Measurements from ENCODE around the gene LRP1B.

GRCh38 chr2:141490886-141491285 lies 639.9 kb downstream of the LRP1B start:
- TF ChIP-seq CTCF (IDR thresholded peaks at IDR 0.05) (no peak), HDAC2 (IDR thresholded peaks at IDR 0.05) (no peak), MAX (IDR thresholded peaks at IDR 0.05) (no peak), POLR2A (IDR thresholded peaks at IDR 0.05; ENCODE audit: low read length) (no peak), CEBPB (IDR thresholded peaks at IDR 0.05) (no peak), MAFK (IDR thresholded peaks at IDR 0.05; ENCODE audit: partially characterized antibody) (no peak), MYC (IDR thresholded peaks at IDR 0.05; ENCODE audit: borderline replicate concordance, low read length) (no peak), FOSL2 (IDR thresholded peaks at IDR 0.05) (no peak), FOSL2 (CRISPR knock-in tag; IDR thresholded peaks at IDR 0.05) (no peak), CBX2 (IDR thresholded peaks at IDR 0.05; ENCODE audit: borderline replicate concordance, low read depth) (no peak)

Measured in A549 (cell line).